PFSK-1 (cell line): ENCODE measurements around the gene BTNL8.

Source experiments
- POLR2AphosphoS5 ChIP-seq: IDR thresholded peaks from 2 replicates; pipeline ENCODE4 v1.6.1; 2012; ENCODE audit warnings: low read depth, mild to moderate bottlenecking, control low read depth, low read length, moderate library complexity
- SIN3A ChIP-seq: IDR thresholded peaks from 2 replicates; pipeline ENCODE4 v1.6.1; 2012; ENCODE audit warnings: mild to moderate bottlenecking, low read length, moderate library complexity, borderline replicate concordance; ENCODE audit not compliant: insufficient read depth
- TAF1 ChIP-seq: IDR thresholded peaks from 2 replicates; pipeline ENCODE4 v1.6.1; 2012; ENCODE audit warnings: low read length, control low read depth, borderline replicate concordance; ENCODE audit not compliant: insufficient read depth

DNA sequence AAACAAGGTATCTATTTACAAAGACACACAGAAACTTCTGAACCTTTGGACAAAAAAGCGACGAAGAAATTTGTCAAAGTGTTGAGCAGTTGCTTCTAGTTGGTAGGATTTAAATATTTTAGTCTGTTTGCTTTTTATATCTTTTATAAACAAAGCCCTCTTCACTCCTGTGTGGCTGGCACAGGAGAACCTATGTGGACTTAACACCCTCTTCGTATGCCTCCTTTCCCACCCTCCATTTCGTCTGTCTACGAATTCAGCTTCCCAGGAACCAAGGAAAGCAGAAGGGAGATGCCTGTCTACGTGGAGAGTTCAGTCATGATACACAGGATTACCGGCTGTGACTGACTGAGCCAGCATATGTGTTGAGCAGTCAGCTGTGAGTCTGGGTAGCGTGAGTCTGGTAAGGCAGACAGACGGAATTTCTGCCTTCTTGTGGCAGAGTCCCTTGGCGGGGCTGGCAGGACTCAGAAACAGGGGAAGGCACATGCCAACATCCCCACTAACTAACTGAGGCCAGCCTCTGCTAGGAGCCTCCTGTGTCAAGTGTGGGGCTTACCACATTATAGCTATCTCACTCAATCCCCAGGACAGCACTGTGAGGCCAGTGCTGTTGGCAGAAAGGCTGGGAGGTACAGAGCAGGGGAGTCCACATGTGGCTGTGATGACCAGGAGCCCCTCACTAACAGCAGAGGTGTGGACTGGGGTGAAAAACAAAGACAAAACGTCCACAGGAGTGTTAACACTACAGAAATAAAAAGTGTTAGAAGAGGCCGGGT is 24.0 kb upstream of the BTNL8 start:
- no peak for TF ChIP-seq POLR2AphosphoS5
- TF ChIP-seq SIN3A = no peak
- no peak for TF ChIP-seq TAF1
